Fibroblast of lung (primary cell): ENCODE data around the gene APOA1. TPM values are rescaled to one million over a fixed set of nuclear protein-coding genes. Genes with fewer than 3 reads are reported as not detected.

Source experiments
- DNase-seq, 2 donors: peaks; one replicate each; pipeline versions ENCODE4 v3.0.0 to v3.0.0-alpha.2; 2010; ENCODE audit warnings: low read depth in 2 of 2
- H2AFZ ChIP-seq: 2 replicates; pipeline ENCODE4 v1.5.1; 2012; ENCODE audit warnings: low read length, control low read depth, inconsistent platforms
- H3K27ac ChIP-seq: 2 replicates; pipeline ENCODE4 v1.5.1; 2011; ENCODE audit warnings: low read length, control low read depth; ENCODE audit not compliant: insufficient read depth
- H3K27me3 ChIP-seq: 2 replicates; pipeline ENCODE4 v1.5.1; 2011; ENCODE audit warnings: mild to moderate bottlenecking, low read length; ENCODE audit not compliant: control insufficient read depth, insufficient read depth
- H3K36me3 ChIP-seq: 2 replicates; pipeline ENCODE4 v1.5.1; 2011; ENCODE audit warnings: low read length; ENCODE audit not compliant: control insufficient read depth, insufficient read depth
- H3K4me1 ChIP-seq: 2 replicates; pipeline ENCODE4 v1.5.1; 2011; ENCODE audit warnings: low read length; ENCODE audit not compliant: control insufficient read depth, insufficient read depth; ENCODE audit errors: extremely low read depth
- H3K4me2 ChIP-seq: 2 replicates; pipeline ENCODE4 v1.5.1; 2011; ENCODE audit warnings: low read length, control low read depth; ENCODE audit not compliant: insufficient read depth; ENCODE audit errors: extremely low read depth
- H3K4me3 ChIP-seq, 4 experiments: fragments of 200-600 bp in 1 of 4; sonication (generic) in 1 of 4; replicated peaks in 1 of 4; 2 replicates each; pipeline ENCODE4 v1.5.1; 2011 to 2016; ENCODE audit warnings: low read length in 4 of 4, low read depth in 3 of 4, mild to moderate bottlenecking in 3 of 4, control low read depth in 2 of 4, inconsistent platforms in 1 of 4, mixed read lengths in 1 of 4; ENCODE audit not compliant: insufficient read depth in 1 of 4; ENCODE audit errors: control extremely low read depth in 1 of 4
- H3K79me2 ChIP-seq: 2 replicates; pipeline ENCODE4 v1.5.1; 2012; ENCODE audit warnings: mild to moderate bottlenecking, low read length, inconsistent platforms; ENCODE audit not compliant: control insufficient read depth, insufficient read depth
- H3K9ac ChIP-seq: 2 replicates; pipeline ENCODE4 v1.5.1; 2011; ENCODE audit warnings: mild to moderate bottlenecking, low read length, control low read depth; ENCODE audit not compliant: insufficient read depth
- H3K9me3 ChIP-seq: 2 replicates; pipeline ENCODE4 v1.5.1; 2012; ENCODE audit warnings: low read depth, low read length; ENCODE audit not compliant: control insufficient read depth, insufficient read depth
- H4K20me1 ChIP-seq: 2 replicates; pipeline ENCODE4 v1.5.1; 2011; ENCODE audit warnings: low read length; ENCODE audit not compliant: control insufficient read depth, insufficient read depth; ENCODE audit errors: extremely low read depth
- CTCF ChIP-seq, 2 donors: IDR thresholded peaks in 1 of 2; conservative IDR thresholded peaks in 1 of 2; 1 replicate in 1 of 2; 2 replicates in 1 of 2; pipeline ENCODE4 v1.5.1; 2011 to 2012; ENCODE audit warnings: low read length in 2 of 2, control low read depth in 1 of 2, inconsistent platforms in 1 of 2, low read depth in 1 of 2, mild to moderate bottlenecking in 1 of 2
- EZH2 ChIP-seq: IDR thresholded peaks from 2 replicates; pipeline ENCODE4 v1.5.1; 2012; ENCODE audit warnings: low read length, control low read depth, mild to moderate bottlenecking; ENCODE audit errors: missing control alignments
- polyA plus RNA-seq, 2 donors: library from polyadenylated mRNA; depleted of rRNA in 1 of 2; stranded (reverse) in 1 of 2; unstranded in 1 of 2; fragments of >200 nt; gene quantifications; 2 replicates each; pipeline ENCODE4 v1.2.1, GENCODE V29; 2011 to 2012; ENCODE audit warnings: missing spikeins in 1 of 2
- total RNA-seq: library from RNA; depleted of rRNA; stranded (reverse); fragments of >200 nt; gene quantifications from 2 replicates; pipeline ENCODE4 v1.2.1, GENCODE V29; 2014

Gene APOA1
- total and polyA plus RNA-seq, 2 donors (not counting 1 experiment from before 2014, with no cell fraction given) = 0.05 TPM; not detected in 1

GRCh38 chr11:116865696-116866095 is 28.3 kb upstream of the APOA1 start:
- Histone ChIP-seq H4K20me1 (no peaks in the 10 kb centered on the region), H3K27ac (no peak overlapping the region), H3K9ac (no peak overlapping the region), H3K79me2 (no peaks in the 10 kb centered on the region), H3K36me3 (peaks cover 9% of the 10 kb centered on the region), H2AFZ (no peak overlapping the region), H3K4me1 (no peaks in the 10 kb centered on the region), H3K27me3 (no peaks in the 10 kb centered on the region), H3K9me3 (no peaks in the 10 kb centered on the region), H3K4me3 (no peak overlapping the region), H3K4me2 (no peak overlapping the region)
- TF ChIP-seq EZH2 = no peak
- TF ChIP-seq CTCF (conservative IDR thresholded peaks at IDR 0.05 in 1 of 2, IDR thresholded peaks at IDR 0.05 in 1 of 2; ENCODE audit: low read depth in 1 of 2, low read length in 2 of 2) = no peak
- DNase-seq = no peak

DNA sequence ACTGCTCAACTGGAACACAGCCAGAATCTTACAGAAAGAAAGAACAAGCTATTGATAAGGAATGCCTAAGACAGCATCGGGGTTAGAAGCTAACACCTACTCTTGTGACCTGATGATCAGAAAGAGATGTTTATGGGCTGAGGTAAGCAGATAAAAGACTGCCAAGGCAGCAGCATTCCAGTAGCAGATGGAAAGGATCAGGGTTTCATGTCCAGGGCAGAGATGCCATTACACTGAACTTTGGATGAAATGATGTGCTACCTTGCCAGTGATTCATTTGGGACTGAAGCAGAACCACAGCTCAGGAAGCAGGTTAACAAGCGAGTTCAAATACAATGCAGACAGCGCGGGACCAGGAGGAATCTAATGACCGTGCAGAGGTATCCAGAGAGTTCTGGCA is 27.1 kb upstream of the APOA1 start:
- no peak overlapping the region for H2AFZ ChIP-seq
- no peak overlapping the region for H3K9ac ChIP-seq
- no peak for TF ChIP-seq CTCF (conservative IDR thresholded peaks at IDR 0.05 in 1 of 2, IDR thresholded peaks at IDR 0.05 in 1 of 2; ENCODE audit: low read depth in 1 of 2, low read length in 2 of 2)
- no peak for TF ChIP-seq EZH2
- H3K4me1 ChIP-seq = no peaks in the 10 kb centered on the region
- no peaks in the 10 kb centered on the region for H4K20me1 ChIP-seq
- no peak overlapping the region for H3K4me2 ChIP-seq
- H3K4me3 ChIP-seq = no peak overlapping the region
- no peaks in the 10 kb centered on the region for H3K9me3 ChIP-seq
- peaks cover 9% of the 10 kb centered on the region for H3K36me3 ChIP-seq
- H3K27me3 ChIP-seq = no peaks in the 10 kb centered on the region
- DNase-seq = peak in 1 of 2 donors; percentile 66
- H3K27ac ChIP-seq = no peak overlapping the region
- H3K79me2 ChIP-seq = no peaks in the 10 kb centered on the region

- H3K9me3 ChIP-seq = no peaks in the 10 kb centered on the region
- H3K4me1 ChIP-seq = no peaks in the 10 kb centered on the region
- no peak overlapping the region for H3K4me2 ChIP-seq
- H3K27me3 ChIP-seq = no peaks in the 10 kb centered on the region
- H4K20me1 ChIP-seq = no peaks in the 10 kb centered on the region
- TF ChIP-seq CTCF (conservative IDR thresholded peaks at IDR 0.05 in 1 of 2, IDR thresholded peaks at IDR 0.05 in 1 of 2; ENCODE audit: low read depth in 1 of 2, low read length in 2 of 2) = no peak
- TF ChIP-seq EZH2 = no peak
- H2AFZ ChIP-seq = no peak overlapping the region
- H3K4me3 ChIP-seq = no peak overlapping the region
- DNase-seq = peak in 1 of 2 donors; percentile 57
- H3K27ac ChIP-seq = no peak overlapping the region
- peaks cover 18% of the 10 kb centered on the region for H3K36me3 ChIP-seq
- H3K9ac ChIP-seq = no peak overlapping the region
- H3K79me2 ChIP-seq = no peaks in the 10 kb centered on the region
Observed at GRCh38 chr11:116862951-116863350, 25.5 kb upstream of the APOA1 start.
